HEK293 (cell line): Measurements from ENCODE around the gene RCN2.

Experiments used
- CTCF ChIA-PET: fragments of 350-600 bp; formaldehyde crosslinking; extraction: SDS; loops from one replicate; lab custom pipeline; 2021; ENCODE audit warnings: antibody characterized with exemption; lab: Yijun Ruan, JAX
- POLR2A ChIA-PET: fragments of 300-600 bp; formaldehyde crosslinking; extraction: SDS; loops from one replicate; lab custom pipeline; 2020; ENCODE audit warnings: antibody characterized with exemption, inconsistent platforms; lab: Yijun Ruan, JAX
- H3K27ac ChIP-seq: fragments of 200-500 bp; sonication (Bioruptor generic); 2 replicates; pipeline ENCODE4 v1.5.1; 2014; ENCODE audit warnings: low read depth, low read length, control low read depth, inconsistent platforms; ENCODE audit errors: extremely low read depth
- H3K36me3 ChIP-seq, 2 experiments: fragments of 200-500 bp in 1 of 2; sonication (Bioruptor generic) in 1 of 2; 1 replicate in 1 of 2; 2 replicates in 1 of 2; pipeline ENCODE4 v1.5.1; 2014 to 2017; ENCODE audit warnings: inconsistent platforms in 2 of 2, low read length in 2 of 2; ENCODE audit not compliant: control insufficient read depth in 2 of 2, insufficient read depth in 1 of 2
- H3K4me1 ChIP-seq: fragments of 200-500 bp; sonication (Bioruptor generic); 2 replicates; pipeline ENCODE4 v1.5.1; 2014; ENCODE audit warnings: mild to moderate bottlenecking, low read length, inconsistent platforms; ENCODE audit not compliant: control insufficient read depth, insufficient read depth
- H3K4me3 ChIP-seq: 2 replicates; pipeline ENCODE4 v1.5.1; 2011; ENCODE audit warnings: low read depth, mild to moderate bottlenecking, control low read depth, low read length, moderate library complexity
- H3K9me3 ChIP-seq: fragments of 200-500 bp; sonication (Bioruptor generic); 2 replicates; pipeline ENCODE4 v1.5.1; 2014; ENCODE audit warnings: low read depth, low read length, inconsistent platforms; ENCODE audit not compliant: control insufficient read depth, insufficient read depth
- ATF2 ChIP-seq: fragments of 450-650 bp; formaldehyde crosslinking; IDR thresholded peaks from 2 replicates; pipeline ENCODE4 v1.5.1; 2016; ENCODE audit warnings: missing biosample characterization, missing genetic modification characterization, low read depth
- GLI2 ChIP-seq: fragments of 450-650 bp; formaldehyde crosslinking; IDR thresholded peaks from 2 replicates; pipeline ENCODE4; 2017; ENCODE audit warnings: missing biosample characterization, missing genetic modification characterization, low read depth, borderline replicate concordance
- GLIS2 ChIP-seq: fragments of 450-650 bp; formaldehyde crosslinking; IDR thresholded peaks from 2 replicates; pipeline ENCODE4 v1.5.1; 2016; ENCODE audit warnings: missing biosample characterization, missing genetic modification characterization
- KLF8 ChIP-seq: fragments of 450-650 bp; formaldehyde crosslinking; IDR thresholded peaks from 2 replicates; pipeline ENCODE4 v1.5.1; 2016; ENCODE audit warnings: missing biosample characterization, missing genetic modification characterization
- MEIS1 ChIP-seq: sonication (generic); formaldehyde crosslinking; IDR thresholded peaks from 2 replicates; pipeline ENCODE4 v1.8.1; 2022; ENCODE audit warnings: missing genetic modification reagents, mild to moderate bottlenecking, borderline replicate concordance
- MYNN ChIP-seq: fragments of 450-650 bp; formaldehyde crosslinking; IDR thresholded peaks from 2 replicates; pipeline ENCODE4 v1.5.1; 2016; ENCODE audit warnings: missing biosample characterization, missing genetic modification characterization, borderline replicate concordance
- MZF1 ChIP-seq: fragments of 450-650 bp; formaldehyde crosslinking; IDR thresholded peaks from 2 replicates; pipeline ENCODE4 v1.5.1; 2017; ENCODE audit warnings: missing biosample characterization, missing genetic modification characterization, borderline replicate concordance
- RBAK ChIP-seq: fragments of 450-650 bp; formaldehyde crosslinking; IDR thresholded peaks from 2 replicates; pipeline ENCODE4 v1.5.1; 2016; ENCODE audit warnings: missing biosample characterization, missing genetic modification characterization
- TRIM28 ChIP-seq: IDR thresholded peaks from 2 replicates; pipeline ENCODE4 v1.6.1; 2011; ENCODE audit warnings: low read length, control low read depth, borderline replicate concordance
- YY2 ChIP-seq: fragments of 450-650 bp; formaldehyde crosslinking; IDR thresholded peaks from 2 replicates; pipeline ENCODE4 v1.5.1; 2016; ENCODE audit warnings: missing biosample characterization, missing genetic modification characterization
- ZBTB49 ChIP-seq: fragments of 450-650 bp; formaldehyde crosslinking; IDR thresholded peaks from 2 replicates; pipeline ENCODE4 v1.5.1; 2016; ENCODE audit warnings: missing biosample characterization, missing genetic modification characterization, low read depth
- ZNF133 ChIP-seq: fragments of 450-650 bp; formaldehyde crosslinking; IDR thresholded peaks from 2 replicates; pipeline ENCODE4 v1.5.1; 2016; ENCODE audit warnings: missing biosample characterization, missing genetic modification characterization
- ZNF175 ChIP-seq: fragments of 450-650 bp; formaldehyde crosslinking; IDR thresholded peaks from 2 replicates; pipeline ENCODE4 v1.5.1; 2016; ENCODE audit warnings: missing biosample characterization, missing genetic modification characterization
- ZNF221 ChIP-seq: fragments of 450-650 bp; formaldehyde crosslinking; IDR thresholded peaks from 2 replicates; pipeline ENCODE4 v1.5.1; 2017; ENCODE audit warnings: missing biosample characterization, missing genetic modification characterization, borderline replicate concordance
- ZNF23 ChIP-seq: fragments of 450-650 bp; formaldehyde crosslinking; IDR thresholded peaks from 2 replicates; pipeline ENCODE4 v1.5.1; 2016; ENCODE audit warnings: missing biosample characterization, missing genetic modification characterization, borderline replicate concordance
- ZNF366 ChIP-seq: fragments of 450-650 bp; formaldehyde crosslinking; conservative IDR thresholded peaks from 2 replicates; pipeline ENCODE4 v1.5.1; 2016; ENCODE audit warnings: missing biosample characterization, missing genetic modification characterization
- ZNF391 ChIP-seq: fragments of 450-650 bp; formaldehyde crosslinking; IDR thresholded peaks from 2 replicates; pipeline ENCODE4 v1.5.1; 2016; ENCODE audit warnings: low read depth, missing biosample characterization, missing genetic modification characterization, borderline replicate concordance
- ZNF394 ChIP-seq: fragments of 450-650 bp; formaldehyde crosslinking; IDR thresholded peaks from 2 replicates; pipeline ENCODE4 v1.5.1; 2016; ENCODE audit warnings: missing biosample characterization, missing genetic modification characterization, mild to moderate bottlenecking, moderate library complexity, borderline replicate concordance
- ZNF398 ChIP-seq: fragments of 450-650 bp; formaldehyde crosslinking; IDR thresholded peaks from 2 replicates; pipeline ENCODE4 v1.5.1; 2017; ENCODE audit warnings: missing biosample characterization, missing genetic modification characterization
- ZNF433 ChIP-seq: fragments of 450-650 bp; formaldehyde crosslinking; IDR thresholded peaks from 2 replicates; pipeline ENCODE4 v1.5.1; 2016; ENCODE audit warnings: missing biosample characterization, missing genetic modification characterization, low read depth
- ZNF473 ChIP-seq: fragments of 450-650 bp; formaldehyde crosslinking; IDR thresholded peaks from 2 replicates; pipeline ENCODE4 v1.5.1; 2017; ENCODE audit warnings: missing biosample characterization, missing genetic modification characterization
- ZNF626 ChIP-seq: fragments of 450-650 bp; sonication (Bioruptor Pico); formaldehyde crosslinking; IDR thresholded peaks from 2 replicates; pipeline ENCODE4 v1.5.1; 2018; ENCODE audit warnings: missing biosample characterization, missing genetic modification characterization, inconsistent platforms
- ZNF747 ChIP-seq: fragments of 450-650 bp; formaldehyde crosslinking; IDR thresholded peaks from 2 replicates; pipeline ENCODE4 v1.5.1; 2016; ENCODE audit warnings: missing biosample characterization, missing genetic modification characterization
- TF ChIP-seq, protein P1 (sequence below): fragments of 450-650 bp; IDR thresholded peaks from 2 replicates; pipeline ENCODE4 v1.5.1; 2018; ENCODE audit warnings: missing biosample characterization, mild to moderate bottlenecking, missing genetic modification characterization
- TF ChIP-seq, protein P2 (sequence below): fragments of 450-650 bp; formaldehyde crosslinking; IDR thresholded peaks from 2 replicates; pipeline ENCODE4 v1.5.1; 2016; ENCODE audit warnings: missing biosample characterization, missing genetic modification characterization
- TF ChIP-seq, protein P3 (sequence below): fragments of 450-650 bp; formaldehyde crosslinking; IDR thresholded peaks from 2 replicates; pipeline ENCODE4 v1.5.1; 2016; ENCODE audit warnings: missing biosample characterization, missing genetic modification characterization

RCN2 gene

DNA sequence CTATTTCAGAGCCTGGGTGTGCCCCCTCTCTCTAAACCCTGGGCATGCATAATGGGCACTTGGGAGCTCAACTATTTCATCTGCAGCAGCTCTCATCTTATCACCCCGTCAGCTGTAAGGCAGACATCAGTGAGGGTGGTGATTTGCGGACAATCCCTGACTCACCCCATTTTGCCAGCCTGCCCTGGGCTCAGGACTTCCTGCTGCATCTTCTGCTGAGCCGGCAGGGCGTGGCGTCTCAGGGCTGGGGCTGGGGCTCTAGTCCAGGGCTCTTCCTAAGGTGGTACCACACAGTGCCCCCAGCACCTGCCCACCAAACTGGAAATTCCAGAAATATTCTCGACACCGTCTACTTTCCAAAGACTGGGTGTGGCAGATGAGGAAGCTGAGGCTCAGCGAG is 62.5 kb downstream of the RCN2 start (continued):
- TF ChIP-seq ATF2 (tag by site-specific recombination) (no peak), ZNF175 (tag by site-specific recombination) (no peak), ZNF433 (tag by site-specific recombination) (no peak), ZNF394 (tag by site-specific recombination) (no peak), ZNF391 (tag by site-specific recombination) (no peak), GLI2 (no peak), YY2 (tag by site-specific recombination) (no peak), ZNF626 (tag by site-specific recombination) (no peak), GLIS2 (tag by site-specific recombination) (no peak), ZNF747 (tag by site-specific recombination) (no peak)
- TF ChIP-seq, protein P1, sequence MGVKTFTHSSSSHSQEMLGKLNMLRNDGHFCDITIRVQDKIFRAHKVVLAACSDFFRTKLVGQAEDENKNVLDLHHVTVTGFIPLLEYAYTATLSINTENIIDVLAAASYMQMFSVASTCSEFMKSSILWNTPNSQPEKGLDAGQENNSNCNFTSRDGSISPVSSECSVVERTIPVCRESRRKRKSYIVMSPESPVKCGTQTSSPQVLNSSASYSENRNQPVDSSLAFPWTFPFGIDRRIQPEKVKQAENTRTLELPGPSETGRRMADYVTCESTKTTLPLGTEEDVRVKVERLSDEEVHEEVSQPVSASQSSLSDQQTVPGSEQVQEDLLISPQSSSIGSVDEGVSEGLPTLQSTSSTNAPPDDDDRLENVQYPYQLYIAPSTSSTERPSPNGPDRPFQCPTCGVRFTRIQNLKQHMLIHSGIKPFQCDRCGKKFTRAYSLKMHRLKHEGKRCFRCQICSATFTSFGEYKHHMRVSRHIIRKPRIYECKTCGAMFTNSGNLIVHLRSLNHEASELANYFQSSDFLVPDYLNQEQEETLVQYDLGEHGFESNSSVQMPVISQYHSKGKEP (tag by site-specific recombination): no peak

DNA sequence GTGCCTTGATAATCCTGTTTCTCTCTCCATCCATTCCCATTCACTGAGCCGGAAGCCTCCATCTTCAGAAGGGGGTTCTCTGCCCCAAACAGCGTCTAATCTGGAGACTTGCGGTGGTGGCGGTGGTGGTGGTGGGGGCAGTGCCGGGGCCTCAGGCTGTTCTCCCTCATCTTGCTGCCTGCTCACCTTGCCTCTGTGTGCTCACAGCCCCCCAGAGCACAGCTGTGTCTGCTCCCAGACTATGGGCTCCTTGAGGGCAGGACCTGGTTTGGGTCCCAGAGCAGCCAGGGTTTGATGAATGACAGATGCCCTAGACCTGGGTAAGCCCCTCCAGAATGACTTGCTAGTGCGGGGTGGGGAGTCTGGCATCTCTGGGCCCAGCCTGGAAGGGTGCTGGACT is 62.9 kb downstream of the RCN2 start:
- CTCF ChIA-PET: interaction anchor here (0.6 to 1.5 kb wide), 2 partner anchors 22 to 30 kb away, joined by 3 to 4 read pairs; no protein-coding TSS in a partner anchor
- no peaks in the 10 kb centered on the region for H3K9me3 ChIP-seq
- POLR2A ChIA-PET: interaction anchor here (0.5 kb wide), 1 partner anchor 159 kb away, joined by 8 read pairs; no protein-coding TSS in a partner anchor
- no peak overlapping the region for H3K4me3 ChIP-seq
- H3K27ac ChIP-seq: no peak overlapping the region
- H3K4me1 ChIP-seq: no peaks in the 10 kb centered on the region
- H3K36me3 ChIP-seq: no peaks in the 10 kb centered on the region
- no peak for TF ChIP-seq TRIM28
- no peak for TF ChIP-seq ZBTB49 (tag by site-specific recombination)
- TF ChIP-seq MZF1 (tag by site-specific recombination): no peak
- no peak for TF ChIP-seq ZNF23 (tag by site-specific recombination)
- TF ChIP-seq, protein P2, sequence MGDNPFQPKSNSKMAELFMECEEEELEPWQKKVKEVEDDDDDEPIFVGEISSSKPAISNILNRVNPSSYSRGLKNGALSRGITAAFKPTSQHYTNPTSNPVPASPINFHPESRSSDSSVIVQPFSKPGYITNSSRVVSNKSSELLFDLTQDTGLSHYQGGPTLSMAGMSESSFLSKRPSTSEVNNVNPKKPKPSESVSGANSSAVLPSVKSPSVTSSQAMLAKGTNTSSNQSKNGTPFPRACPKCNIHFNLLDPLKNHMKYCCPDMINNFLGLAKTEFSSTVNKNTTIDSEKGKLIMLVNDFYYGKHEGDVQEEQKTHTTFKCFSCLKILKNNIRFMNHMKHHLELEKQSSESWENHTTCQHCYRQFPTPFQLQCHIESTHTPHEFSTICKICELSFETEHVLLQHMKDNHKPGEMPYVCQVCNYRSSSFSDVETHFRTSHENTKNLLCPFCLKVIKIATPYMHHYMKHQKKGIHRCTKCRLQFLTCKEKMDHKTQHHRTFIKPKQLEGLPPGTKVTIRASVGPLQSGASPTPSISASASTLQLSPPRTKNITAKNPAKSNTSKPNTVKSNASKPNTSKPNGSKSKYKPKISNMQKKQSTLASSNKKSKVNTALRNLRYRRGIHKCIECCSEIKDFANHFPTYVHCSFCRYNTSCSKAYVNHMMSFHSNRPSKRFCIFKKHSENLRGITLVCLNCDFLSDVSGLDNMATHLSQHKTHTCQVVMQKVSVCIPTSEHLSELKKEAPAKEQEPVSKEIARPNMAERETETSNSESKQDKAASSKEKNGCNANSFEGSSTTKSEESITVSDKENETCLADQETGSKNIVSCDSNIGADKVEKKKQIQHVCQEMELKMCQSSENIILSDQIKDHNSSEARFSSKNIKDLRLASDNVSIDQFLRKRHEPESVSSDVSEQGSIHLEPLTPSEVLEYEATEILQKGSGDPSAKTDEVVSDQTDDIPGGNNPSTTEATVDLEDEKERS (tag by site-specific recombination): no peak
- TF ChIP-seq, protein P3, sequence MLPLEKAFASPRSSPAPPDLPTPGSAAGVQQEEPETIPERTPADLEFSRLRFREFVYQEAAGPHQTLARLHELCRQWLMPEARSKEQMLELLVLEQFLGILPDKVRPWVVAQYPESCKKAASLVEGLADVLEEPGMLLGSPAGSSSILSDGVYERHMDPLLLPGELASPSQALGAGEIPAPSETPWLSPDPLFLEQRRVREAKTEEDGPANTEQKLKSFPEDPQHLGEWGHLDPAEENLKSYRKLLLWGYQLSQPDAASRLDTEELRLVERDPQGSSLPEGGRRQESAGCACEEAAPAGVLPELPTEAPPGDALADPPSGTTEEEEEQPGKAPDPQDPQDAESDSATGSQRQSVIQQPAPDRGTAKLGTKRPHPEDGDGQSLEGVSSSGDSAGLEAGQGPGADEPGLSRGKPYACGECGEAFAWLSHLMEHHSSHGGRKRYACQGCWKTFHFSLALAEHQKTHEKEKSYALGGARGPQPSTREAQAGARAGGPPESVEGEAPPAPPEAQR (tag by site-specific recombination): no peak
- no peak for TF ChIP-seq ZNF473 (tag by site-specific recombination)
- no peak for TF ChIP-seq MYNN (tag by site-specific recombination)
- TF ChIP-seq ZNF366 (tag by site-specific recombination): no peak
- TF ChIP-seq ZNF221: no peak
- TF ChIP-seq ZNF398 (tag by site-specific recombination): no peak
- no peak for TF ChIP-seq KLF8 (tag by site-specific recombination)
- no peak for TF ChIP-seq RBAK (tag by site-specific recombination)
- TF ChIP-seq ZNF133 (tag by site-specific recombination): no peak
- TF ChIP-seq MEIS1 (CRISPR knock-in tag): no peak
